Lower leg skin (tissue), 4 donors: ENCODE results near the gene CCDC149. TPM values are rescaled to one million over a fixed set of nuclear protein-coding genes. Genes with fewer than 3 reads are reported as not detected.

Experiments used
- DNase-seq, 2 donors: peaks; one replicate each; pipeline ENCODE4 v3.0.0-alpha.2; 2019; ENCODE audit warnings: low spot score in 2 of 2
- H3K4me3 ChIP-seq: fragments of 200-600 bp; sonication (generic); 2 replicates; pipeline ENCODE4 v1.5.1; 2017; ENCODE audit warnings: mild to moderate bottlenecking, low read depth; ENCODE audit not compliant: poor library complexity, severe bottlenecking
- CTCF ChIP-seq, 3 donors: fragments of 450-650 bp; IDR thresholded peaks; one replicate each; pipeline ENCODE4 v1.5.1; 2016; ENCODE audit warnings: antibody characterized with exemption in 3 of 3, mild to moderate bottlenecking in 3 of 3, moderate library complexity in 2 of 3
- POLR2A ChIP-seq, 2 donors: fragments of 450-650 bp; IDR thresholded peaks; one replicate each; pipeline ENCODE4 v1.6.1; 2016 to 2017; ENCODE audit warnings: antibody characterized with exemption in 2 of 2, mild to moderate bottlenecking in 1 of 2, moderate library complexity in 1 of 2
- WGBS, 2 donors: methylation state at CpG; one replicate each; pipeline ENCODE4 v1.1.5; 2018; 5-methylcytosine and 5-hydroxymethylcytosine counted together
- intact Hi-C: fragments of 100-400 bp; cut with DNase I; formaldehyde crosslinking; loops from one replicate; pipeline ENCODE4 v1.15.0; 2023; ENCODE audit warnings: low total_unique reads
- total RNA-seq, 4 donors: library from RNA; depleted of rRNA; stranded (reverse); fragments of >200 nt; gene quantifications; one replicate each; pipeline ENCODE4 v1.1.0, GENCODE V29; 2016

Gene CCDC149
- total RNA-seq, 4 donors from 2014 or later, result 6.2 to 12.5 (median 11.2) TPM

GRCh38 chr4:24890561-24891126, 22.2 kb downstream of the CCDC149 start:
- 92% methylated on average over 6 of the region's 6 CpGs for WGBS, 2 donors
- intact Hi-C loops, result no loop called here
- no peak for TF ChIP-seq POLR2A (IDR thresholded peaks at IDR 0.05)
- TF ChIP-seq CTCF (IDR thresholded peaks at IDR 0.05), result no peak
- DNase-seq, result no peak
- H3K4me3 ChIP-seq, result no peak overlapping the region

- DNase-seq, result no peak
- 92 to 95% methylated on average over 3 of the region's 3 CpGs for WGBS, 2 donors
- intact Hi-C loops, result no loop called here
- TF ChIP-seq POLR2A (IDR thresholded peaks at IDR 0.05) (no peak), CTCF (IDR thresholded peaks at IDR 0.05) (no peak)
- H3K4me3 ChIP-seq, result no peak overlapping the region
These were observed 22.9 kb downstream of the CCDC149 start for GRCh38 chr4:24889991-24890390.

- WGBS, 2 donors, result 80 to 89% methylated on average over 8 of the region's 8 CpGs
- H3K4me3 ChIP-seq, result no peak overlapping the region
- DNase-seq, result no peak
- TF ChIP-seq POLR2A (IDR thresholded peaks at IDR 0.05) (no peak), CTCF (IDR thresholded peaks at IDR 0.05) (no peak)
- intact Hi-C loops, result no loop called here
These were observed 24.1 kb downstream of the CCDC149 start for GRCh38 chr4:24888475-24889344.

GRCh38 chr4:24887881-24888430, 24.9 kb downstream of the CCDC149 start:
- no peak overlapping the region for H3K4me3 ChIP-seq
- WGBS, 2 donors, result 88 to 89% methylated on average over 3 of the region's 3 CpGs
- no peak for DNase-seq
- intact Hi-C loops, result no loop called here
- TF ChIP-seq POLR2A (IDR thresholded peaks at IDR 0.05), result no peak
- TF ChIP-seq CTCF (IDR thresholded peaks at IDR 0.05), result no peak

- TF ChIP-seq CTCF (IDR thresholded peaks at IDR 0.05) (no peak), POLR2A (IDR thresholded peaks at IDR 0.05) (no peak)
- DNase-seq, result no peak
- 65 to 69% methylated on average over 3 of the region's 3 CpGs for WGBS, 2 donors
- no peak overlapping the region for H3K4me3 ChIP-seq
- intact Hi-C loops, result no loop called here
These were observed 26.2 kb downstream of the CCDC149 start for GRCh38 chr4:24886596-24886995.
